Pulmonary artery endothelial cell (primary cell): ENCODE data around the gene LRRC8E. TPM values are rescaled to one million over a fixed set of nuclear protein-coding genes. Genes with fewer than 3 reads are reported as not detected.
"Not testable (repeated sequence)": the region's sequence is repeated elsewhere in the genome, so short reads cannot be mapped to it uniquely, and the experiment has no call there.

Source experiments
- DNase-seq: peaks from one replicate; pipeline ENCODE4 v3.0.0-alpha.2; 2011; ENCODE audit warnings: low read depth, low spot score
- total RNA-seq: library from RNA; depleted of rRNA; stranded (reverse); fragments of >200 nt; gene quantifications from 2 replicates; pipeline ENCODE4 v1.2.3, GENCODE V29; 2014

The LRRC8E gene
- total RNA-seq, 1 donor from 2014 or later: 2.0 TPM

DNA sequence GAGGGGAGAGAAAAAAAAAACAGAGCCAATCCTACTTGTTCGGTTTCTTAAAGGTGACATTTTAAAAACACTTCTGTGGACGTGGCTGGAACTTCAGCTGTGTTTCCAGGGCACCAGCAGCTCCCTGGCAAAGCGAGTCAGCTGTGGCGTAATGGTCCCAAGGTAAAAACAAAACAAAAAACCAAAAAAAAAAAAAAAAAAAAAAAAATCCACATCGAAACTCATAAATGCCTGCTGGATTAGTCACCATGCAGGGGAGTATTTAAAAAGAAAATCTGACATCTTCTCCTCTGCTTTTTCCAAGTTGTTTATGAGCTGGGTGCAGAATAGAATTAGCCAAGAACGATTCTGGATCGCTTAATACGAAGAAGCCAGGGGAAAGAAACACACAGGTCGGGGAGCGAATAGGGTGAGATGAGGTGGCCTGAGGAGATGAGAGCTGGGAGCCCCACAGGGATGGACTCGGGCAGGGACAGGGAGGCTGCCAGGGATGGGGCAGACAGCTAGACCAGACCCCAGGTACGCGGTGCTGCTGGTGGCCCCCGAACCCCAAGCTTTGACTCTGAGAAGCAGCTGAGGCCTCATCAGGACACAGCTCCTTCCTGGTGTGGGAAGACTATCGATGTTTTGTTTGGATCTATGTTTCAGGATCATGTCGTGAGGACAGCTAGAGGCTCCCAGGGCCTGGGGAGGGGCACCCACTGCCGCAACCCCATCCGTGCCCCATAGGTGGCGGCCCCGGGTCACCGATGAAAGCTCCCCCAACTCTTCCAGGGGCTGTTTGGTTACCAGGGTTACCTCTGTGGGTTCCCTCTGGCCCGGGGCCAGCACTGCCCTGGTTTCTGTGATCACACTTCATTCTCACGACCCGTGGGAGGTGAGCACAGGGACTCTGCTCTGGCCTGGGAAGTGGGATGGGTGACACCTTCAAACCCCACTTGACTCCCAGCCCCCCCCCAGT lies 40.7 kb downstream of the LRRC8E start:
- no peak for DNase-seq

DNA sequence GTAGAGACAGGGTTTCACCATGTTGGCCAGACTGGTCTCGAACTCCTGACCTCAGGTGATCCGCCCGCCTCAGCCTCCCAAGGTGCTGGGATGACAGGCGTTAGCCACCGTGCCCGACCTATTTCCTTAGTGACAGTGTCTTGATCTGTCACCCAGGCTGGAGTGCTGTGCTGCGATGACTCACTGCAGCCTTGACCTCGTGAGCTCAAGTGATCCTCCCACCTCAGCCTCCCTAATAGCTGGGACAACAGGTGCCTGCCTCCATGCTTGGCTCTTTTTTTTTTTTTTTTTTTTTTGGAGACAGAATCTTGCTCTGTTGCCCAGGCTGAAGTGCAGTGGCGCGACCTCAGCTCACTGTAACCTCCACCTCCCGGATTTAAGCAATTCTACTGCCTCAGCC lies 41.7 kb downstream of the LRRC8E start:
- DNase-seq: not testable (repeated sequence)

DNA sequence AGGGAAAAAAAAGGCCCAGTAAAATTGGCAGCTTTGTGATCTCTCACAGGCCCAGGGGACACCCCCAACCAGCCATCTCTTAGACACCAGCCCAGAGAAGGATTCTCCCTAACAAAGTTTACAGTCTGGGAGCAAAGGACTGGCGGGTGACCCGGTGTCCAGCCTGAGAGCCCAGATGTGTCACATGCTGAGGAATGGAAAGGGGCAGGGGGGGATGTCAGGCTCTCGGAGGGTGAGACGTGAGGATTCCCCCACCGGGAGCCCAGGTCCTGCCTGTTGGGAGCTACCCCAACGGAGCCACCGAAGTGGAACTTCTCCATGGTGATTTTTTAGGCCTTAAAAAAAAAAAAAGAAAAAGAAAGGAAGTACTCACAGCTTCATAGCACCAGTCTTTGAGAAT lies 42.5 kb downstream of the LRRC8E start:
- DNase-seq: no peak

DNA sequence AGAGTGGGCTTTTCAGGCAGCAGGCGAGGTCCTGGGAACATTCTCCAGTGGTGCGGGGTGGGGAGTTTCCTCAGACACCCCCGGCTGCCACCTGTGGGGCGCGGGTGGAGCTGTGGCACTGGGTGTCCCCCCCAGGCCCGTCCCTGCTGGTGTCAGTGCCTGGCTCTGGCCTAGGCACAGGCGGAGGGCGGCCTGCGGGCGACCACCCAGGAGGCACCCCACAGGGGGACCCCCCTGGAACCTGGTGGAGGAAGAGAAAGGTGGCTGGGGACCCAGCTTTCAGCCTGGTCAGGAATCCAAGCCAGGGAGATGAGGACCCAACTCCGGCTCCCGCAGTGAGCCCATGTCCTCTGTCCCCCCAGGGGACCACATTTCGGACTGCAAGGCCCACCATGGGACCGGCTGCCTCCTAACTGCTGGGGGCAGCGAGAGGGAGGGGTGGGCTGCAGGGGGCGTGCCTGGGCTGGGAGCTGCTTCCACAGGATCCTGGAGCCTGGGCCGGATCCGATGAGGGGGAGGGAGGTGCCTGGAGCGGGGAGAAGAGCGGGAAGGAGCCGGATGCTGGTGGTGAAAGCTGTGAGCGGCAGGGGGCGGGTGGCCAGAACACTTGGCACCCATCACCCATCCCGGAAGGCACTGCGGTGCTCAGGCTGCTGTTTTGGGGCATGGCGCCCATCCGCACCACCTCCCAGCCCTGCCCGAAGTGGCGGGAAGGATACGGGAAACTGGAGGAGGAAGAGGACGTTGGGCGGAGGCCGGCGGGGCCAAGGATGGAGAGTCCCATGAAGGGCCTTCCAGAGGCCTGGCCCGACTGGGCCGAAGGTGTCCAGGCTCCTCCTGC lies 43.1 kb downstream of the LRRC8E start:
- no peak for DNase-seq

DNA sequence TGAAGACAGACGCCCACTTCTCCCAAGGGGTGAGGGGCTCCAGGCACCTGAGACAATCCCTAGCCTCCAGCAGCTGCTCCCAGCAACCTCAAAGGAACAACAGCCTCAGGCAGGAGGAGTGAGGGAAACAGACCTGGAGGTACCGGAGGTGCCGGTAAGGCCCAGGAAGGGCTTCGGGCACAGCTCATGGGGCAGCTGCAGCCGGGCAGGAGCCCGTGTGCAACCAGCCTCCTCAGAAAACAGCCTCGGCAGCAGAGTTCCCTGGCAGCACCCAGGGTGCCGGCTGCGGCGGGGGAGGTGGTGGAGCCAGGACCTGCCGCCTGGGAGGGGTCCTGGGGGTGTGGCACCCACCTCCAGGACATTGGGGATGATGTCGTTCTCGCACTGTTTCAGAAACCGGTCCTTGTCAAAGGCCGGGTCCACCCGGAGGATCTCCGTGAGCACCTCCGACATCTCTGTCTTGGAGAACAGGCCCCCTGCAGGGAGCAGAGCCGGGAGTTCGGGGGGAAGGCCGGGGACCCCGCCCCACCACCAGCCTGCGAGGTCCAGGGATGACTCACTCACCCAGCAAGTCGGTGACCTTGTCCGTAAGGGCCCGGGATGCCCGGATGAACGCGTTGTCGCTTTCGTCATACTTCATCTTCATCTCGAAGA lies 44.1 kb downstream of the LRRC8E start:
- no peak for DNase-seq

DNA sequence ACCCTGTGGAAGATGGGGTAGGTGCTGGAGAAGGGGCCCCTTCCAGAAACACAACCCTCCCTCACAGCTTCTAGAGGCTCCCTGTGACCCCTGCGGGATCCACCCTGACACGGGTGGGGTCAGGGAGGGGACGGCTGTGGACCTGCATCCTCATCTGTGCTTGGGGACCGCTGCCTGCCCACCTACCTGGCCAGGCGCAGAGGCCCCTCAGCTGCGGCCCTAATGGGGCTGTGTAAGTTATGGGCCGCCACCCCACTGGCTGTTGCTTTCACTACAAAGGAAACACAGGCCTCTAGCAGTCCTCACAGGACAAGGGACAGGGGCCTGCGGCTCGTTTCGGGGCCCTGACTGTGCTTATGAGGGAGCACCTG lies 44.6 kb downstream of the LRRC8E start:
- no peak for DNase-seq

DNA sequence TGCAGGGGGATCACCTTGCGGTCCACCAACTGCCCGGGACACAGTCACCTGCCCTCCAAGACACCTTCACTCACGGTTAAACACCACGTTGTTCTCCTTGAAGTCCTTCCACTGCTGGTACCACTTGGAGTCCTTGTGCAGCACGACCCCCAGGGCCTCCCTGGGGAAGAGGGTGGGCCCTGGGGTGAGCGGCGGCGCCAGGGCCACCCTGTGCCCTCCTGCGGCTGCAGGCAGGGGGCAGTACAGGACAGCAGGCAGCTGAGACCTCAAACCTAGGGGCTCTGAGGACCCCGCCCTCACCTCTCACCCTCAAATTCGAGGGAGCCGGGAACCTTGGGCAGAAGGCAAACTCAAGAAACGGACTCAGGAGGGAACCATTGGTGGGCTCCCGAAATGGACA lies 45.1 kb downstream of the LRRC8E start:
- no peak for DNase-seq

DNA sequence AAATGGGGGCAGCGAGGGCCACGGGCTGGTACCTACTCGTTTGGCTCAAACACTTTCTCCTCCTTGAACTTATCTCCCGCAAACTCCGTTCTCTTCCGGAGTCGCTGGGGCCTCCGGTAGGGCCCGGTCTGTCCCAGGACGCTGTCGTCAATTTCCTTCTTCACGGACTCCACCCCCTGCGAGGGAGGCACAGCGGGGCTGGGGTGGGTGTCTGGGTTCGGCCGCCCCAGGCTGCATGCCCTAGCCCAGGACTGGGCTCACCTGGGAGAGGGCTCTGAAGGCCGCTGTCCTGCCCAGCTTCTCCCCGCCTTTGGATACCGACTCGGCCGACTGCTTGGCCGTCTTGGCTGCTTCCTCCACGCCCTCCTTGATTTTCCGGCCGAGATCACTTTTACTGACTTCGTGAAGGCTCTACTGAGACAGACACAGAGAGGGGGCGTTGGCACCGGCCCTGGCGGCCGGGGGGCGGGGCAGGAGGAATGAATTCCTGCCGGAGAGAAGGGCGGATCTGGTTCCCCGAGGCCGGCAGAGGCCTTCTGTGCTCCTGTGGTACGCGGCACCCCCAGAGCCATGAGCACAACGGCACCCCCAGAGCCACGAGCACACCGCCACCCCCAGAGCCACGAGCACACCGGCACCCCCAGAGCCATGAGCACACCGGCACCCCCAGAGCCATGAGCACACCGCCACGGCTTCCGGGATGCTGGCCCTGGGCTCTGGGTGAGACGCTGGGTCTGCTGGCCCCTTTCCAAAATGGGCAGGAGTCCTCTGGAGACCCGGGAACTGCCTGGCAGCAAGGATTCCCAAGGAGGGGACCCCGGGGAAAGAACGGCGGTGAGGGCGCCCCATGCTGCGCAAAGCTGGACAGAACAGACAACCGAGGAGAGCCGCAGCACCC lies 45.8 kb downstream of the LRRC8E start:
- no peak for DNase-seq

DNA sequence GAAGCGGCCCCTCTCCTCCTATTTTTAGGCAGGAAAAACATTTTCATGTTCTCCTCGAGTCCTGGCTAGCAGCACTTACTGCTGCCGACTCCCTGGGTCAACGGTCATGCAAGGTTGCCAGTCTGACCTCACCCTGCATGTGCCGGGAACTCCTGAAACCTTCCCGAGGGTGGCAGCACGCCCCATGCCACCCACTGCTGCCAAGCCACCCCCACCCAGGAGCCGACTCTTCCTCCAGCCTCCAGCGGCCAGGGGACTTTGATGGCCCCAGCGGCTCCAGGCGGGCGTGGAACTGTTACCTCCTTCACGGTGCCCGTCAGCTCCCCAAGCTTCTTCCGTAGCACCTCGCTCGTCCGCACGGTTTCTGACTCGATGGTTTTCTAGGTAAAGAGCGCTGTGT lies 46.5 kb downstream of the LRRC8E start:
- DNase-seq: no peak

DNA sequence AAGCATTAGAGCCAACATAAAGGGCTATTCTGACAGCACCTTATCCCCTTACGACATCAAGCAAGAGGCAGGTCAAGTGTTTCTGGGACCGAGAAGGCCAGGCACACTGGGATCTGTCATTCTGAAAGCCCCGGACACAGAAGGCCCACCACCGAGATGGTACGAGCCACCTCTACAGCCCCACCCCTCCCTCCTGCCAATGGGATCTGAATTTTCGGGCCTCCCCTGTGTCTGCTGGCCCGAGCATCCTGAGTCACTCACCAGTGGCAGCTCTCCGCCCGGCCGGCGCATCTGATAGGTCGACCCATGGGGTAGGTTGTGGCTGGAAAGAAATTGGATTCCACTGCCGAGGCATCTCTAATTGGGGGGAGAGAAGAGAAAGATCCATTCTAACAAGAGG lies 52.5 kb downstream of the LRRC8E start:
- no peak for DNase-seq

DNA sequence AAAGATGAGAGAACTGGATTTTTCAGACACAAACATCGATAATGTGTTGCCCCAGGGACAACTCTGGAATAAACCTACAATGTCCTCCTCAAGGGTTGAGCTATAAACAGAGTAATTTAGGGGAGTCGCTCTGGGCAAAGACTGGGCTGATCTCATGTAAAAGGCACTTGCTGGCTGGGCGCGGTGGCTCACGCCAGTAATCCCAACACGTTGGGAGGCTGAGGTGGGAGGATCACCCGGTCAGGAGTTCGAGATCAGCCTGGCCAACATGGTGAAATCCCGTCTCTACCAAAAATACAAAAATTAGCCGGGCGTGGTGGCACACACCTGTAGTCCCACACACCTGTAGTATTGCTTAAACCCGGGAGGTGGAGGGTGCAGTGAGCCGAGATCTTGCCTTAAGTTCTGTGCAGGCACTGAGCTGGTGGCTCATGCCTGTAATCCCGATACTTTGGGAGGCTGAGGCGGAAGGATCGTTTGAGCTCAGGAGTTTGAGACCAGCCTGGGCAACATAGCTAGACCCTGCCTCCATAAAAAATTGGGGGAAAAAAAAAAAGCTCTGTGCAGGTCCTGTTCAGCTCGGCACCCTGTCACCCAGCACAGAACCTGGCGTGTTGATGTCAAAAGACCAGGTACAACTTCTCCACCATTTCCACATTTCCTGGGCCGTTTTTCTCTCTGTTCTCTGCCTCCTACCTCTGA lies 53.7 kb downstream of the LRRC8E start:
- DNase-seq: no peak

DNA sequence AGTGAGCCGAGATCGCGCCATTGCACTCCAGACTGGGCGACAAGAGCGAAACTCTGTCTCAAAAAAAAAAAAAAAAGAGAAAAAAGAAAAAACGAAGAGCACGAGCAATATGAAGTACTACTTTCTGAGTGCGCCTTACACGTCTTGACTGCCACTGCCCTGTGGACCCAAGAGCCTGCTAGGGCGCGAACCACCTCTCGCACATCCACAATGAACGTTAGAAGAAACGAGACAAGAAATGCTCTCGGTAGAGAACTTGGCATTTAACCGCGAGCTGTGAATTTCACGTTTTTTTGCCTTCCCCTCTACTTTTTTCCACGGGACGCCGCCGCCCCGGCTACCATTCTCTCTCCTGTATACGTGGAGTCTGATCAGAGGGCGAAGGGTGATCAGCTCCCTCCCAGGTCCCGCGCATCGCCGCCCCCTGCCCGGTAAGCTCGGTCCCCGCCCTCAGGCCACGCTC lies 54.7 kb downstream of the LRRC8E start:
- DNase-seq: no peak

DNA sequence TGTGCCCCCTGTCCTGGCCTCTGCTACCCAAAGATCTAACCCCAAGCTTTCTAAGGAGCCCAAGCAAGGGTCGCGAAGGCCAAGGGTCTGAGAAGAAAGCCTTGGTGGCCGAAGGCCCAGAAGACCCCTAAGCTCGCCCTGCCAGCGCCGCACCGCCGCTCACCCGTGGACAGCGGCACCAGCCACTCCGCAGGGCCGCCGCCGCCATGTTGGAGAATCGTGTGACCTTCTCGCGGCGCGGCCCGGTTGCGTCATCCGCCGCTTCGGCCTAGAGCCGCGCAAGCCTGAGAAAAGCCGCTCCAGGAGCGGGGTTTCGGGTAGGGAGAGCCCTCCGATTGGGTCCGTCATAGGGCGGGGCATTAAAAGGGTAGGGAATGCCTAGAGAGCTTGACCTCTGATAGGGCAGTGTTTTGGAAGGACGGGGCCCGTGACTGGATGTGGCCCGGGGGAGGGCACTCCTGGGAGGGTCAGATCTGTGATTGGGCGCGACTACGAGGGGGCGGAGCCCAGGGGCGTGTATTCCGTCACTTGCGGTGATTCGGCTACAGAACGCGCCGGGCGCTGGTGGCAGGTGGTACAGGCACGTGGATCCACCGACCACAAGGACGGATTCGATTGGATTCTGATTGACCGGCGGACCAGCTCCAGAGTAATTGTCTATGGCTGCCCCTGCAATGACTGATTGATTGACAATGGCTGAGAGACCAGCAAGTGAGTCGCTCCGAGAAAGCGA lies 55.3 kb downstream of the LRRC8E start, which contains the start of gene TIMM44:
Gene TIMM44, minus strand, starts transcription at position 223 of the 733 bp plus-strand sequence. Its CDS starts 15 bp downstream, at position 208.
- peak; percentile 98 for DNase-seq

DNA sequence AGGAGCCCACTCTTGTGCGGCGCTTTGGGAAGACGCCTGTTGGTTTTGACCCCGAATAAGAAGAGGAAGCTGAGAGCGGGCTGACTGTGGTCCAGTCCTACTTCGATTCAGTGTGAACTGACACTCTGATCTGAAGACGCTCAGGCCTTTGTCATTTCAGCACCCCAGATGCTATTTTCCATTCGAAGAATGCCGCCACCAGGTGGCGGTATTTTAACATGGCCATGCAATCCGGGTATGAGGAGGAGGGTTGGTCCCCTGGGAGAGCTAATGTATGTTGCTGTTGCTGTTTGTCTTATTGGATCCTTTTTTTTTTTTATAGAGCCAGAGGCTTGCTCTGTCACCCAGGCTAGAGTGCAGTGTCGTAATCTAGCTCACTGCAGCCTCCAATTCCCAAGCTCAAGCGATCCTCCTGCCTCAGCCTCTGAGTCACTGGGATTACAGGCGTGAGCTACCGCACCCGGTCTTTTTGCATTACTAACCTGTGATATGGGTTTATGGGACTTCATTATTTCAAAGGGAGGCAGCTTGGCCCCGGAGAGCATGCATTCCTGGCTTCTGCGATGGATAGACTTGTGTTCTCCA lies 56.0 kb downstream of the LRRC8E start:
- peak; percentile 55 for DNase-seq

DNA sequence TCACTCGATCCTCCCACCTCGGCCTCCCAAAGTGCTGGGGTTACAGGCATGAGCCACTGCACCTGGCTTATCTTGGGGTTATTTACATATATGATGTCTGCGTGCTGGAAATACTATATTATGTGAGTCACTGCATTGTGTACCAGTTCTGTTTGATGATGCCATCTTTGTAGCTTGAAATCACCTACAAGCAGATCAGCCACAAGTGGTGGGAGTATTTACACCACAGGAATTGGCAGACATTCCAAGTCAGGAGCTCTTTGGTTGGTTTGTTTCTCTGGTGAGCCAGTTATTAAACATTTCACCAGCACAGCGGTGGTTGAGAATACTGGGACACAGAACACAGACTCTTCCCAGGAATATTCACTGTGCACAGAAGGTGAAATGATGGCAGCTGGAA lies 59.6 kb downstream of the LRRC8E start:
- DNase-seq: no peak
